ENCODE data around the gene EPHB2.

DNA sequence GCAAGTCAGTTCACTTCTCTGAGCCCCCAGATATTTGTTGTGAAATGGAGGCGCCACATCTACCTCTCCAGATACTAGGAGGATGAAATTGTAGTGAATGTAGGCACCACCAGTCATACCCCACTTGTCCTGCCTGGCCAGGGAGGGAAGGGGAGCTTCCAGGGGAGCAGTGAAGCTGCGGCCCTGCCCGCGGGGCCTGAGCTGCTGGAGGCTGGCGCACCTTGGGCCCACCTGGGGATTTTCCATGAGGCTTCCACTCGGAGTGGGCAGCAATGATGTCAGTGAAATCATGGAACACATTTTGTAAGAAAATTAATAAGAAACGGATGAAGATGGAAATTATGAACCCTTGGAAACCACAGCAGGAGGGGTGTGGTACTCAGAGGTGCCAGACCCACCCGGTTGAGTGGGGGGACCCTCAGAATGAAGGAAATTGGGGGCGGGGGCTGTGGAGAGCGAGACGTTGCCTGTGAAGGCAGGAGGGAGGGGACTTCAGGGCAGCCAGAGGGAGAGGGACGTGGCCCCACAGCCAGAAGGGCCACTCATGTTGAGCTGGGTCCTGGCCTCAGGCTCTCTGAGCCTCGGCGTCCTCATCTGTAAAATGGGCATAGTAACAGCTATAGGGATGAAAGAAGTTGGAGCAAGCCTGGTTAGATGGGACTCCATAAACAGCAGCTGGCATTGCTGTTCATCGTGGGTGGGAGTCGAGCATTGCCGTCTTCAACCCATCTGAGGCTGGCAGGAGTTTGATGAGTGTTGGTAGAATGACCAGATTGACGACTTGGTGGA lies 101.6 kb downstream of the EPHB2 start:
- no peak for TF ChIP-seq POLR2A (IDR thresholded peaks at IDR 0.05)
- TF ChIP-seq, protein P1, sequence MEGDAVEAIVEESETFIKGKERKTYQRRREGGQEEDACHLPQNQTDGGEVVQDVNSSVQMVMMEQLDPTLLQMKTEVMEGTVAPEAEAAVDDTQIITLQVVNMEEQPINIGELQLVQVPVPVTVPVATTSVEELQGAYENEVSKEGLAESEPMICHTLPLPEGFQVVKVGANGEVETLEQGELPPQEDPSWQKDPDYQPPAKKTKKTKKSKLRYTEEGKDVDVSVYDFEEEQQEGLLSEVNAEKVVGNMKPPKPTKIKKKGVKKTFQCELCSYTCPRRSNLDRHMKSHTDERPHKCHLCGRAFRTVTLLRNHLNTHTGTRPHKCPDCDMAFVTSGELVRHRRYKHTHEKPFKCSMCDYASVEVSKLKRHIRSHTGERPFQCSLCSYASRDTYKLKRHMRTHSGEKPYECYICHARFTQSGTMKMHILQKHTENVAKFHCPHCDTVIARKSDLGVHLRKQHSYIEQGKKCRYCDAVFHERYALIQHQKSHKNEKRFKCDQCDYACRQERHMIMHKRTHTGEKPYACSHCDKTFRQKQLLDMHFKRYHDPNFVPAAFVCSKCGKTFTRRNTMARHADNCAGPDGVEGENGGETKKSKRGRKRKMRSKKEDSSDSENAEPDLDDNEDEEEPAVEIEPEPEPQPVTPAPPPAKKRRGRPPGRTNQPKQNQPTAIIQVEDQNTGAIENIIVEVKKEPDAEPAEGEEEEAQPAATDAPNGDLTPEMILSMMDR (IDR thresholded peaks at IDR 0.05): no peak
